SHP77 (cell line): ENCODE data around the gene RAB15.

Source experiments
- DNase-seq, 2 experiments: peaks; one replicate each; lab custom pipeline; 2025; lab: John Stamatoyannopoulos, UW

RAB15 gene

DNA sequence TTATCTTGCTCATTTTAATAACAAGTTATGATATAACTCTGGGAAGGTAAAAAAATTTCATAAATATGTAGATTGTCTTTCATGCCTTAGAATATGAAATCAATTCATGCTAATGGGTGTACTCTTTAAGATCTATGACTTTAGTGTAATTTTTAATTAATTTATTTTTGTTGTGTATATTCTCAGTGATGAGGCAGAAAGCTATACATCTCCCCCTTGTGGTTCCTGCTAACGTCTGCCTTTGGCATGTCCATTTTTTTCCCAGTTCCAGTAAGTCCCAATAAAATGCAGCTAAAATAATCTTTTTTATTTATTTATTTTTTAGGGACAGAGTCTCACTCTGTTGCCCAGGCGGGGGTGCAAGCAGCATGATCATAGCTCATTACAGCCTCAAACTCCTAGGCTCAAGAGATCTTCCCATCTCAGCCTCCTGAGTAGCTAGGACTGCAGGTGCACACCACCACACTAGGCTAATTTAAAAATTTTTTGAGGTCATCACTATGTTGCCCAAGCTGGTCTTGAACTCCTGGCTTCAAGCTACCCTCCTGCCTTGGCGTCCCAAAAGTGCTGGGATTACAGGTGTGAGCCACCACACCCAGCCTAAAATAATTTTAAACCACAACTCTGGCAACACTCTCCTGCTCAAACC, 61.2 kb downstream of the RAB15 start:
- DNase-seq: peak; percentile 39 to 53

DNA sequence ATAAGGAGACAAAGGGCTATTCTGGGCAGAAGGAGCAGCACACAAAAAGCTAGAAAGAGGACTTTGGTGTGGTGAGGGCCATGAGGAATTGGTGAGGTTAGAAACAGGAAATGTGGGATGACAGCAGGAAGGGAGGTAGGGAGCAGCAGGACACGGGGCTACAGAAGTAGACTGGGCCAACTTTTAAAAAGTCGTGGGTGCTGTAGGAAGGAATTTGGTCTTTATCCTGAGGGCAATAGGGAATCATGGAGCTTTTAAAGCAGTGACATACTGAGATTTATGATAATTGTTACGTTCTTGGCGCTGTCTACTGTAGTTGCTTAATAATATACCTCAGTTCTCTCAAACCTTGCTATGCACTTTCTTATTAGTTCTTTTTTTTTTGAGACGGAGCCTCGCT, 66.1 kb downstream of the RAB15 start:
- no peak for DNase-seq

DNA sequence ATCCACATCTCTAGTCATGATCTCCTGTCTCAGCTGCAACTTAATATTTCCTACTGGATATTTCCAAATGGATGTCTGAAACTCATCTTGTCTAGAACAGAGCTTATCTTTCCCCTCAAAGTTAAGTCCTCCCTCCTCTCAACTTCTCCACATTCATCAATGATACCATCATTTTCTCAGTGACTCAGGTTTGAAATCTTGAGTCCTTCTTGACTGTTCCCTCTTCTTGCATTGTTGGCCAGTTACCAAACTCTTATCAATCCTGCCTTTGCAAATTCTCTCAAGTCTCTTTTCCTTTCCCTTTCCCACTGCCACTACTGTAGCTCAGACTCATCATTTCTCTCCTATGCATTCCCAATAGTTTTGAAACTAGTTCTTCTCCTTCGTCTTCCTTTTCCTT, 72.2 kb downstream of the RAB15 start:
- no peak for DNase-seq
